Urothelium cell line (cell line): ENCODE data around the gene TTLL3.

Experiments
- DNase-seq: peaks from one replicate; pipeline ENCODE4 v3.0.0; 2011; ENCODE audit warnings: low spot score, mixed read lengths
- FAIRE-seq: peaks from 2 replicates; lab custom pipeline; 2011; peaks lifted over from hg19 to GRCh38; lab: Jason Lieb, UNC

The TTLL3 gene

GRCh38 chr3:9781551-9781950, 28.5 kb upstream of the TTLL3 start:
- FAIRE-seq = no peak

GRCh38 chr3:9781978-9782603, 28.0 kb upstream of the TTLL3 start:
- FAIRE-seq = no peak
- DNase-seq = no peak

More at GRCh38 chr3:9781551-9781950, 28.5 kb upstream of the TTLL3 start:
- DNase-seq = no peak

GRCh38 chr3:9782770-9783169, 27.3 kb upstream of the TTLL3 start:
- FAIRE-seq (no peak), DNase-seq (no peak)

- no peak for FAIRE-seq
- no peak for DNase-seq
Observed at GRCh38 chr3:9783954-9784353, 26.1 kb upstream of the TTLL3 start.

DNA sequence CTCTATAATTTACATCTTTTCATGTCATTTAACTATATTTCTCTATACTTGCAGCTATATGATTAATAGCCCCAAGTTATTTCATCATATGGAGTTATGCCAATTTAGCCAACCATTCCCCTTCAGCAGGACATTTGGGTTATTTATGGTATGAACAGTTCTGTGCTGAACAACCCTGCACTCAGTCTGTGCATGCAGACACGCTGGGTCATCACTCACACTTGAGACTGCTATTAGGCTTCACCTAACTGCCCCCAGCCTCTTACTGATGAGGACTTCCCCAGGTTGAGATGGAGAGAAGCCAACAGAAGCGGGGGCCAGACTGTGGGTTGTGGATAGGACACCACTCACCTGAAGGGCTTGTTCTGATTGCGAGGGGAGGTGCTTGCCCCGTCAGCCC, 25.1 kb upstream of the TTLL3 start:
- DNase-seq = no peak
- FAIRE-seq = no peak

- no peak for FAIRE-seq
- DNase-seq = no peak
Observed at GRCh38 chr3:9785602-9786001, 24.5 kb upstream of the TTLL3 start.

GRCh38 chr3:9786209-9786739, 23.8 kb upstream of the TTLL3 start:
- DNase-seq = no peak
- no peak for FAIRE-seq

DNA sequence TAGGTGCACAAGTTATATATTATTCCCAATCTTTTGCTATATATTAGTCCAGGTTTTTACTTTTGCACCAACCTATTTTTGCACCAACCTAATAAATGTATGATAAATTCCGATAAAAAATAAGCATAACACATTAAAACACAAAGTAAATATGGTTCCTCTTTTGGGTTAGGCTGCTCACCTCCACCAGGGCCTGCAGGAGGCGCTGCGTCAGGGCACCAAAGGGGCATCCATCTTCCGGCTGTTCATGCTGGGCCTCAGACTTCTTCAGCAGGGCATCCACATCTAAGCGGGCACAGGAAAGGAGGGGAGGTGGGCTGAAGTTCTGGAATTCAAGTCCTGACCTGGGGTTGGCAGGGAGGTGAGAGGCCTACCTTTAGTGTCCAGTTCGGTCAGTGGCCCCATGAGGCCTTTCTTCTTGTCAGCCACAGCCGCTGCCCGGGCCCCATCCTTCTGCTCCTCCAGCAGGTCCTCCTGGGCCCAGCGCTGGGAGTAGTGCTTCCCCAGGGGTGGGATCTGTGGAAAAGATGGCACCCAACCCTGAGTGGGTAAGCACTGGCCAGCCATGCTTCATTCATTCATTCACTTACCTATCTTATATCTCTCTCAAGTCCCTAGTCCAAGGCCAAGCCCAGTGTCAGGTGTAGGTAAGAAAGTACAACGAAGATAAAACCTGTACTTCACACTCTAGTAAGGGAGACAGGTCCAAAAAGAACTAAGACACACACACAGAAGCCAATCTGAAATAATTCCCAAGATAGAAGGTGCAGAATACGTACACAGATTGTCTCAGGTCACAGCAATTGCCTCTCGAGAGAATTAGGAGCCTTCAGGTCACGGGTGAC, 23.0 kb upstream of the TTLL3 start:
- DNase-seq (peak; percentile 26), FAIRE-seq (no peak)

- DNase-seq (no peak), FAIRE-seq (no peak)
Observed at GRCh38 chr3:9787714-9788113, 22.3 kb upstream of the TTLL3 start.

GRCh38 chr3:9791127-9791526, 18.9 kb upstream of the TTLL3 start:
- FAIRE-seq (no peak), DNase-seq (no peak)

GRCh38 chr3:9791790-9792404, 18.2 kb upstream of the TTLL3 start:
- FAIRE-seq (no peak), DNase-seq (no peak)

DNA sequence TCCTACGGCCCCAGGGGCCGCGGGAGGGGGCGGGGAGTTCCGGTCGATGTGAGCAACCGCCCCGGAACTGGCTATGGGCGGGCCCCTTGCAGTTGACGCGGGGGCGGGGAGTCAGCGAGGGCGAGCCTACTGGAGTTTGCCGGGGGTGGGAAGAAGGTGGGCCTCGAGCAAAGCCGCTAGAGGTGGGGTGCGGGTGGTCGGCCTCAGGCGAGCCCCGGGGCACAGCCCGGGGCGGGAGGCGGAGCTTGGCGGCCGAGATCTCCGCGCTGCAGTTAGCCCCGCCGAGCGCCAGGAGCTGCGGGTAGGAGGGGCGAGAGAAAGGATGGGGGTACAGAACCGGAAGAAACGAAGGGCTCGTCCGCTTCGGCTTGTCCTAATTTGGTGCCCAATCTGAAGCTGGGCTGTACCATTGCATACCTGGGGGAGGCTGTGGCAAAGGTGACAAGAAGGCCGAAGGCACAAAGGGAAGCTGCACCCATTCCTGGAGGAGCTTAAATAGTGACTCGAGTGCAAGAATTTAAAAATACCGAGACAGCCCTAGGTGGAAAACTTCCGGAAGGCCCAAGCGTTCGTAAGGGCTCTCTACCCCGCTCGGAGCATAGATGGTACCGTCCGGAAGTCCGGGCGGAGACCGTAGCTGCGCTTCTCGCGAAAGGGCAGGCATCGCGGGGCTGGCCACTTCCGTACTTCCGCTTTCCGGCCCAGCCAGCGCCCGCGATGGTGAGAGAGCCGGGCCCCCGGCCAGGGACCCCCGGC, 17.5 kb upstream of the TTLL3 start, which contains the start of the genes ARPC4 and TADA3:
ARPC4 (plus strand) TSS at position 678 of the 756 bp plus-strand sequence; CDS start at position 718, 40 bp downstream.
TADA3 (minus strand) TSS at position 69 of the 756 bp plus-strand sequence. CDS start 1,007 bp downstream, outside the sequence.
- FAIRE-seq (no peak), DNase-seq (peak; percentile 96)

GRCh38 chr3:9793161-9793781, 16.8 kb upstream of the TTLL3 start:
- no peak for FAIRE-seq
- peak; percentile 23 for DNase-seq

GRCh38 chr3:9794400-9794799, 15.7 kb upstream of the TTLL3 start:
- FAIRE-seq (no peak), DNase-seq (no peak)

GRCh38 chr3:9795207-9795606, 14.9 kb upstream of the TTLL3 start:
- DNase-seq (no peak), FAIRE-seq (no peak)

- no peak for FAIRE-seq
Observed at GRCh38 chr3:9797196-9797945, 12.7 kb upstream of the TTLL3 start.

DNA sequence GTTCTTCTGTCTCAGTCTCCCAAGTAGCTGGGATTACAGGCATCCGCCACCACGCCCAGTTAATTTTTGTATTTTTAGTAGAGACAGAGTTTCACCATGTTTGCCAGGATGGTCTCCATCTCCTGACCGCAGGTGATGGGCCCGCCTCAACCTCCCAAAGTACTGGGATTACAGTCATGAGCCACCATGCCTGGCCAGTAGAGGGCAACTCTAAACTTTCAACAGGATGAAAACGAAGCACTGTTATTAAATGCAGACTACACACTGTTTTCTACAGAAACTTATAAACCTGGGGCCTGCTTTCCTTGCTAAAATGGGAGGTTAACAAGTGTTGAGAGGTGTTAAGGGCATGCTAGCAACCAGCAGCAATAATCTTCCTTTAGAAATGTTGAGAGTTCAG, 9.5 kb upstream of the TTLL3 start:
- DNase-seq = no peak
- no peak for FAIRE-seq

More at GRCh38 chr3:9797196-9797945, 12.7 kb upstream of the TTLL3 start:
- DNase-seq = no peak

GRCh38 chr3:9803494-9803893, 6.6 kb upstream of the TTLL3 start:
- FAIRE-seq = no peak
- DNase-seq = no peak

- FAIRE-seq (no peak), DNase-seq (no peak)
Observed at GRCh38 chr3:9804996-9805395, 5.1 kb upstream of the TTLL3 start.
